ENCODE measurements around the gene RHOT2. TPM values are rescaled to one million over a fixed set of nuclear protein-coding genes. Genes with fewer than 3 reads are reported as not detected.

RHOT2 gene
- total and polyA plus RNA-seq, 9 of the 15 experiments (the other 6 are each of a cell fraction or from before 2014, with no cell fraction given), result 5.0 to 373 (median 112) TPM

DNA sequence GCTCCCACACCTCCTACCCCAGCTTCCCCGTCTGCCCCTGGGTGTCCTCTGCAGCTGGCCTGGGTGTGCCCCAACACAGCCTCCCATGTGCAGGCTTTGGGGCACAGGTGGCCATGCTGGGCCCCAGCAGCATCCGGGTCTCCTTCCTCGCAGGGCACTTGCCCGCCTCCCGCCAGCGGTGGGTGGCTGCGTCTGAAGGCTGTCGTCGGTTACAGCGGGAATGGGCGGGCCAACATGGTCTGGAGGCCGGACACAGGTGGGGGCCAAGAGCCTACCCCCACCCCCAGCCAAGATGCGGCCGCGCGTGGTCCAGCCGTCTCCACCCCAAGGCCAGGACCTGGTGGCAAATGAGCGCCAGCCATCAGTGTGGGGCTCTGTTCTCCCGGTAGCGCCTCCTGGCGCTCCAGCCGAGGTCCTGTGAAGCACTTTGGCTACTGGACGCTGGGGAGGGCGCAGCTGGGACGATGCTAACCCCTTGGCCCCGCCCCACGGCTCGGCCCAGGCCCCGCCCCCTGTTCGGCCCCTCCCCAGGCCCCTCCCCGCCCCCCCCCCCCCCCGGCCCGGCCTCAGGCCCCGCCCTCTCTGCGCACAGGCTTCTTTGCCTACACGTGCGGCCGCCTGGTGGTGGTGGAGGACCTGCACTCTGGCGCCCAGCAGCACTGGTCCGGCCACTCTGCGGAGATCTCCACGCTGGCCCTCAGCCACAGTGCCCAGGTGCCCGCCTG lies 7.3 kb upstream of the RHOT2 start:
- Histone ChIP-seq H4K20me1 (replicated peaks; ENCODE audit: control insufficient read depth, insufficient read depth, low read length) (no peaks in the 10 kb centered on the region), H3K9ac (ENCODE audit: insufficient read depth in 1 of 2, low read depth in 2 of 2, low read length in 2 of 2) (peak overlapping the region; percentile 70 to 95; a peak in 3 of 4 replicates), H3K9me3 (replicated peaks; ENCODE audit: control insufficient read depth, insufficient read depth, low read depth, low read length) (no peaks in the 10 kb centered on the region), H3K79me2 (ENCODE audit: control insufficient read depth, insufficient read depth, low read length) (no peaks in the 10 kb centered on the region; the same call in 2 of the 3 replicates), H3K36me3 (ENCODE audit: control insufficient read depth, insufficient read depth, low read length) (no peaks in the 10 kb centered on the region), H3K27me3 (ENCODE audit: control insufficient read depth in 2 of 2, insufficient read depth in 2 of 2, low read length in 2 of 2) (no peaks in the 10 kb centered on the region), H3K27ac (ENCODE audit: extremely low read depth, low read depth, low read length) (peak overlapping the region; percentile 66; the same call in 2 of the 3 replicates), H3K4me3 (peak overlapping the region; percentile 20; the same call in 1 of the 2 replicates), H3K9me1 (ENCODE audit: control insufficient read depth, insufficient read depth, low read length) (no peaks in the 10 kb centered on the region), H3K4me2 (ENCODE audit: insufficient read depth, low read length) (peak overlapping the region; percentile 78), H3K4me1 (replicated peaks in 1 of 2; ENCODE audit: control insufficient read depth in 2 of 2, insufficient read depth in 2 of 2, low read length in 2 of 2) (peaks cover 2 to 92% of the 10 kb centered on the region in 2 experiments; a peak in 4 of 5 replicates), H2AFZ (ENCODE audit: low read depth, low read length) (peak overlapping the region; percentile 95)
- in situ Hi-C loops (cut with MboI), result no loop called here
- intact Hi-C loops (cut with micrococcal nuclease), result loop anchor here (2.0 to 10.0 kb wide), 2 partner anchors 72 to 266 kb away; partner anchors contain the start of gene NME4
- 13% methylated on average over 28 of the region's 43 CpGs for WGBS (ENCODE audit: insufficient coverage, low coverage, missing lambda C conversion rate)
- BruUV-seq (replicated peaks), result no TSS peak
- ChIA-PET CTCF (ENCODE audit: low intra/inter-chr PET ratio) (interaction anchor here (0.6 to 1.9 kb wide), 2 partner anchors 82 to 503 kb away, joined by 3 to 8 read pairs; no protein-coding TSS in a partner anchor), POLR2A (interaction anchor here (0.6 kb wide), 3 partner anchors 10 to 82 kb away, joined by 3 to 5 read pairs (median 3); no protein-coding TSS in a partner anchor)
- ATAC-seq, result peak; percentile 99
- peak; percentile 95 for FAIRE-seq
- peak; percentile 95 to 98 (median 97) for DNase-seq (ENCODE audit: extremely low read depth in 1 of 4, low spot score in 3 of 4)
- TF ChIP-seq PHB2 (IDR thresholded peaks at IDR 0.05; ENCODE audit: low read depth) (no peak), NUFIP1 (IDR thresholded peaks at IDR 0.05; ENCODE audit: partially characterized antibody) (no peak), SMARCC2 (IDR thresholded peaks at IDR 0.05; ENCODE audit: low read depth) (no peak), KDM5B (IDR thresholded peaks at IDR 0.05; ENCODE audit: insufficient replicate concordance, low read depth, low read length) (no peak), MAFG (tag; conservative IDR thresholded peaks at IDR 0.05) (no peak), ATF7 (IDR thresholded peaks at IDR 0.05) (0 out of 2 replicates have a peak, but pooled peaks have one; percentile 7), RBM14 (IDR thresholded peaks at IDR 0.05; ENCODE audit: borderline replicate concordance, insufficient read depth, low read depth, low read length) (no peak), GATA2 (CRISPR knock-in tag; IDR thresholded peaks at IDR 0.05) (no peak), POU5F1 (IDR thresholded peaks at IDR 0.05; ENCODE audit: borderline replicate concordance, low read depth, low read length, partially characterized antibody) (no peak), NEUROD1 (IDR thresholded peaks at IDR 0.05; ENCODE audit: borderline replicate concordance, low read depth, low read length, partially characterized antibody) (peak; percentile 24), XRCC4 (IDR thresholded peaks at IDR 0.05; ENCODE audit: extremely low read depth, insufficient read depth, insufficient read length) (no peak), EHMT2 (IDR thresholded peaks at IDR 0.05) (no peak), STAT5B (CRISPR knock-in tag; IDR thresholded peaks at IDR 0.05) (no peak), BRD4 (IDR thresholded peaks at IDR 0.05) (no peak), EP300 (IDR thresholded peaks at IDR 0.05; ENCODE audit: low read length) (0 out of 2 replicates have a peak, but pooled peaks have one; percentile 9), DEAF1 (CRISPR knock-in tag; IDR thresholded peaks at IDR 0.05) (no peak; the same call in 1 of the 2 replicates), ZEB2 (IDR thresholded peaks at IDR 0.05) (no peak), NR1H2 (CRISPR knock-in tag; IDR thresholded peaks at IDR 0.05) (no peak)
- TF ChIP-seq, protein P1, sequence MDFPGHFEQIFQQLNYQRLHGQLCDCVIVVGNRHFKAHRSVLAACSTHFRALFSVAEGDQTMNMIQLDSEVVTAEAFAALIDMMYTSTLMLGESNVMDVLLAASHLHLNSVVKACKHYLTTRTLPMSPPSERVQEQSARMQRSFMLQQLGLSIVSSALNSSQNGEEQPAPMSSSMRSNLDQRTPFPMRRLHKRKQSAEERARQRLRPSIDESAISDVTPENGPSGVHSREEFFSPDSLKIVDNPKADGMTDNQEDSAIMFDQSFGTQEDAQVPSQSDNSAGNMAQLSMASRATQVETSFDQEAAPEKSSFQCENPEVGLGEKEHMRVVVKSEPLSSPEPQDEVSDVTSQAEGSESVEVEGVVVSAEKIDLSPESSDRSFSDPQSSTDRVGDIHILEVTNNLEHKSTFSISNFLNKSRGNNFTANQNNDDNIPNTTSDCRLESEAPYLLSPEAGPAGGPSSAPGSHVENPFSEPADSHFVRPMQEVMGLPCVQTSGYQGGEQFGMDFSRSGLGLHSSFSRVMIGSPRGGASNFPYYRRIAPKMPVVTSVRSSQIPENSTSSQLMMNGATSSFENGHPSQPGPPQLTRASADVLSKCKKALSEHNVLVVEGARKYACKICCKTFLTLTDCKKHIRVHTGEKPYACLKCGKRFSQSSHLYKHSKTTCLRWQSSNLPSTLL (IDR thresholded peaks at IDR 0.05), result no peak
- TF ChIP-seq, protein P2, sequence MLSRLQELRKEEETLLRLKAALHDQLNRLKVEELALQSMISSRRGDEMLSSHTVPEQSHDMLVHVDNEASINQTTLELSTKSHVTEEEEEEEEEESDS (CRISPR knock-in tag; IDR thresholded peaks at IDR 0.05), result no peak

Measured in K562 (cell line).